ENCODE data around the gene CCDC39. TPM values are rescaled to one million over a fixed set of nuclear protein-coding genes. Genes with fewer than 3 reads are reported as not detected.

CCDC39 gene
- polyA plus RNA-seq, 1 experiment, result not detected

DNA sequence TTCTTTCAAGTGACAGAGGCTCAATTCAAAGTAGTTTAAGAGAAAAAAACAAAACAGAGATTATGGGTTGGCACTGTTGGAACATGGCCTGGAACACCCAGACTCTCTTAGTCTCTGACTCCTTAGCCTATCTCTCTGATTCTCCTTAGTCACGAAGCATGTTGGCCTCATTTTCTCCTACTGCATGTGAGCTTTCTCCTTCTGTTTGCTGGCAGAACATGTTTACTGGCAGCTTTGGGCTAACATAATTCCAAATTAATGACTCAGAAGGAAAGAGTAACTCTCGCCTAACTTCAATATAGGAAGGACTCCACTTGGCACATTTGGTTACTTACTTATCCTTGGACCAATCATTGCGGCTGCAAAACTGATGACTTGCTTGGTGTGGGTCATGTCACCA lies 21.7 kb upstream of the CCDC39 start:
- Histone ChIP-seq H3K36me3 (ENCODE audit: control insufficient read depth, insufficient read depth, low read length) (no peaks in the 10 kb centered on the region), H3K4me3 (ENCODE audit: low read depth, low read length) (no peak overlapping the region), H3K27me3 (ENCODE audit: control insufficient read depth, insufficient read depth, low read length) (no peaks in the 10 kb centered on the region)
- no peak for DNase-seq (ENCODE audit: low read depth)
- ChIA-PET CTCF (interaction anchor here (1.2 kb wide), 1 partner anchor 22 kb away, joined by 3 read pairs; the partner anchor contains the start of gene CCDC39), POLR2A (no interaction called here)
- TF ChIP-seq, protein P1, sequence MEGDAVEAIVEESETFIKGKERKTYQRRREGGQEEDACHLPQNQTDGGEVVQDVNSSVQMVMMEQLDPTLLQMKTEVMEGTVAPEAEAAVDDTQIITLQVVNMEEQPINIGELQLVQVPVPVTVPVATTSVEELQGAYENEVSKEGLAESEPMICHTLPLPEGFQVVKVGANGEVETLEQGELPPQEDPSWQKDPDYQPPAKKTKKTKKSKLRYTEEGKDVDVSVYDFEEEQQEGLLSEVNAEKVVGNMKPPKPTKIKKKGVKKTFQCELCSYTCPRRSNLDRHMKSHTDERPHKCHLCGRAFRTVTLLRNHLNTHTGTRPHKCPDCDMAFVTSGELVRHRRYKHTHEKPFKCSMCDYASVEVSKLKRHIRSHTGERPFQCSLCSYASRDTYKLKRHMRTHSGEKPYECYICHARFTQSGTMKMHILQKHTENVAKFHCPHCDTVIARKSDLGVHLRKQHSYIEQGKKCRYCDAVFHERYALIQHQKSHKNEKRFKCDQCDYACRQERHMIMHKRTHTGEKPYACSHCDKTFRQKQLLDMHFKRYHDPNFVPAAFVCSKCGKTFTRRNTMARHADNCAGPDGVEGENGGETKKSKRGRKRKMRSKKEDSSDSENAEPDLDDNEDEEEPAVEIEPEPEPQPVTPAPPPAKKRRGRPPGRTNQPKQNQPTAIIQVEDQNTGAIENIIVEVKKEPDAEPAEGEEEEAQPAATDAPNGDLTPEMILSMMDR (IDR thresholded peaks at IDR 0.05; ENCODE audit: insufficient read depth, low read depth, low read length), result no peak

DNA sequence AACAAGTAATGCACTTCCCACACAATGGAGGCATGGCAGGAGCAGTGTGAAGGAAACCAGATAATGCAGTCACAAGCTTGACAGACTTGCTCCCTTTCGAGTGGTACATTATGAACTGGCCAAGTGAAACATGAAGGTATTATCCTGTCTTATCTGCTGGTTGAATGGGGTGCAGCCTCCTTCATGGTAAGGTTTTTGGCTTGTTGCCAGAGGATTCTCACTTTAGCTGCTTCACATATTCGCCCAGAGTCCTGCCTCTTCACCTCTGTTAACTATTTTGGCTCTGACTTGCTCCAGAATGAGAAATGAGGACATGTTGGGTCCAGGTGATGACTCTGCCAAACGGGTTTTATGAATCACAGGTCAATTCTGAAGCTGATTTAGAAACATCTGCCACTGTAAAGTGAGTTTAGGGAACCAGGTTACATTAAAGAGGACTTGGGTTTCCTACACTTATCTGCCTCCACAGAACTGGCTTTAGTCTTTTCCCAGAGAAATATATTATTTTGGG lies 19.5 kb upstream of the CCDC39 start:
- no peaks in the 10 kb centered on the region for H3K27me3 ChIP-seq (ENCODE audit: control insufficient read depth, insufficient read depth, low read length)
- H3K4me3 ChIP-seq (ENCODE audit: low read depth, low read length), result no peak overlapping the region
- no peak for DNase-seq (ENCODE audit: low read depth)
- ChIA-PET CTCF (interaction anchor here (1.2 kb wide), 1 partner anchor 20 kb away, joined by 3 read pairs; the partner anchor contains the start of gene CCDC39), POLR2A (no interaction called here)
- TF ChIP-seq, protein P1 (IDR thresholded peaks at IDR 0.05; ENCODE audit: insufficient read depth, low read depth, low read length), result no peak
- no peaks in the 10 kb centered on the region for H3K36me3 ChIP-seq (ENCODE audit: control insufficient read depth, insufficient read depth, low read length)

DNA sequence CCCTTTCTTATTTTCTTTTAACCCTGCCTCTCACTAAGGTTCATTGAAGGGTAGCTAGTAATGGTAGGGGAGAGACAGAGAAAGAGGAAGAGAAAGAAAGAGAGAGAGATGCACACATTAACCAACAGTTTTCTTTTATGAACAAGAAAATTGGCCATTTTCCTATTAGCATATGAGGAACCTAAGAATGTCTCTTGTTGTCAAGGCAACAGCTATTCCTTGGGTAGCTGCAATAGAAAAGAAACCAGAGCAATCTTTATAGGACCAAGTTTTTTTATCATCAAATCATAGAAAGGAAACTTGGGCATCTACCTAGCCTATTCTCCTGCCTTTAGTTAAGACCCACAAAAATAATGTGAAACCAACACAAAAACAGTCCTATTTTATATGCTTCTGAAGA lies 15.0 kb upstream of the CCDC39 start:
- TF ChIP-seq, protein P1 (IDR thresholded peaks at IDR 0.05; ENCODE audit: insufficient read depth, low read depth, low read length), result no peak
- H3K4me3 ChIP-seq (ENCODE audit: low read depth, low read length), result no peak overlapping the region
- H3K27me3 ChIP-seq (ENCODE audit: control insufficient read depth, insufficient read depth, low read length), result no peaks in the 10 kb centered on the region
- DNase-seq (ENCODE audit: low read depth), result no peak
- CTCF ChIA-PET, result no interaction called here
- POLR2A ChIA-PET, result no interaction called here
- no peaks in the 10 kb centered on the region for H3K36me3 ChIP-seq (ENCODE audit: control insufficient read depth, insufficient read depth, low read length)

DNA sequence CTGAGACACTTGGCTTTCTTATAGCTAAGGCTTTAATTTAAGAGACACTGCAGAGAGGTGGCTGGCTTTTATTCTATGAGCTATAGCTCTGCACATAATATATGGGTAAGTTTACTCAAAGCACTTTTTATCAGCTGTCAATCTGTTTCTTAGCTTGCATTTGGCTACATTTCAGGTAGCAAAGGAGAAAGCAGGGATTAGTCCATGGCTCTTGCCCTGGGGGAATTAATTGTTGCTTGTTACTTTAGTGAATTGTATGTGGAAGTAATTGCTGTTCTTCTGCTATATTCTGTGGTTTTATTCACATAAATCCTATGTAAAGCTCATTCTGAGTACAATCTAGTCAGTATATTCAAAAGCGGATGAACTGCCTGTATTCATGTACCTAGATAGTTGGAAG lies 14.4 kb upstream of the CCDC39 start:
- CTCF ChIA-PET, result no interaction called here

DNA sequence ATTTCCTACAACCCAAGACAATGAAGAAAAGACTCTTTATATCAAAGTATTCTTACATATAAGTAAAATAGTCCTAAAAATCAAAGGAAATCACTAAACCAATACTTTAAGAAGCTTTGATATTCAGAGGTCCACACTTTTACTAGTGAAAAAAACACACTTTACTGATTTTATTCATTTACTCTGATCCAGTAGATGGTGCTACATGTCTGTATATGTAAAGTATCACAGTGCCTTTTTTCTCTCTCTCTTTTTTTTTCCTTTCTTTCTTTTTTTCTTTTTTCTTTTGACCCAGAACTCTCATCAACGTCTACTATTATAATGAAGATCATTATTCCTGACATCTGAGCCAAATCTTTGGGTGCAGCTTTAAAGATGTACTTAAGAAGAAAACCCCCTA lies 10.8 kb upstream of the CCDC39 start:
- CTCF ChIA-PET, result interaction anchor here (0.6 kb wide), 1 partner anchor 1320 kb away, joined by 3 read pairs; no protein-coding TSS in a partner anchor
- POLR2A ChIA-PET, result no interaction called here
- no peaks in the 10 kb centered on the region for H3K27me3 ChIP-seq (ENCODE audit: control insufficient read depth, insufficient read depth, low read length)
- no peak for DNase-seq (ENCODE audit: low read depth)
- TF ChIP-seq, protein P1 (IDR thresholded peaks at IDR 0.05; ENCODE audit: insufficient read depth, low read depth, low read length), result no peak
- no peaks in the 10 kb centered on the region for H3K36me3 ChIP-seq (ENCODE audit: control insufficient read depth, insufficient read depth, low read length)
- H3K4me3 ChIP-seq (ENCODE audit: low read depth, low read length), result no peak overlapping the region

More for the DNA sequence above, 14.4 kb upstream of the CCDC39 start:
- H3K27me3 ChIP-seq (ENCODE audit: control insufficient read depth, insufficient read depth, low read length), result no peaks in the 10 kb centered on the region
- no peak overlapping the region for H3K4me3 ChIP-seq (ENCODE audit: low read depth, low read length)
- POLR2A ChIA-PET, result no interaction called here
- no peaks in the 10 kb centered on the region for H3K36me3 ChIP-seq (ENCODE audit: control insufficient read depth, insufficient read depth, low read length)
- no peak for DNase-seq (ENCODE audit: low read depth)
- TF ChIP-seq, protein P1 (IDR thresholded peaks at IDR 0.05; ENCODE audit: insufficient read depth, low read depth, low read length), result no peak

All from BJ (cell line).